ENCODE measurements around the gene SLC1A1.
"Not testable (repeated sequence)": the region's sequence is repeated elsewhere in the genome, so short reads cannot be mapped to it uniquely, and the experiment has no call there.

Gene SLC1A1

GRCh38 chr9:4581861-4582565 is 91.7 kb downstream of the SLC1A1 start:
- no peak for DNase-seq

- DNase-seq: no peak
Observed at GRCh38 chr9:4583001-4583400, 92.7 kb downstream of the SLC1A1 start.

GRCh38 chr9:4584636-4585035 is 94.4 kb downstream of the SLC1A1 start:
- no peak for DNase-seq

GRCh38 chr9:4585135-4585534 is 94.9 kb downstream of the SLC1A1 start:
- no peak for DNase-seq

- no peak for DNase-seq
Observed at GRCh38 chr9:4588721-4589120, 98.5 kb downstream of the SLC1A1 start.

- no peak for DNase-seq
Observed at GRCh38 chr9:4590430-4591122, 100.3 kb downstream of the SLC1A1 start.

- no peak for DNase-seq
Observed at GRCh38 chr9:4591123-4591500, 100.8 kb downstream of the SLC1A1 start.

GRCh38 chr9:4592295-4592694 is 102.0 kb downstream of the SLC1A1 start:
- DNase-seq: no peak

GRCh38 chr9:4592886-4593285 is 102.6 kb downstream of the SLC1A1 start:
- DNase-seq: no peak

- DNase-seq: no peak
Observed at GRCh38 chr9:4594545-4594944, 104.3 kb downstream of the SLC1A1 start.

- DNase-seq: no peak
Observed at GRCh38 chr9:4594994-4595393, 104.7 kb downstream of the SLC1A1 start.

GRCh38 chr9:4596165-4596922 is 106.1 kb downstream of the SLC1A1 start:
- peak; percentile 71 for DNase-seq

GRCh38 chr9:4600368-4600767 is 110.1 kb downstream of the SLC1A1 start:
- DNase-seq: peak; percentile 15

- DNase-seq: no peak
Observed at GRCh38 chr9:4603830-4604229, 113.6 kb downstream of the SLC1A1 start.

GRCh38 chr9:4604678-4605095 is 114.4 kb downstream of the SLC1A1 start:
- peak; percentile 73 for DNase-seq

- not testable (repeated sequence) for DNase-seq
Observed at GRCh38 chr9:4606033-4606432, 115.8 kb downstream of the SLC1A1 start.

GRCh38 chr9:4614627-4615026 is 124.4 kb downstream of the SLC1A1 start:
- DNase-seq: no peak

- no peak for DNase-seq
Observed at GRCh38 chr9:4615251-4615650, 125.0 kb downstream of the SLC1A1 start.

GRCh38 chr9:4615778-4616177 is 125.5 kb downstream of the SLC1A1 start:
- DNase-seq: no peak

- no peak for DNase-seq
Observed at GRCh38 chr9:4617752-4618151, 127.5 kb downstream of the SLC1A1 start.

GRCh38 chr9:4618700-4619099 is 128.4 kb downstream of the SLC1A1 start:
- no peak for DNase-seq

GRCh38 chr9:4620057-4620765 is 129.9 kb downstream of the SLC1A1 start:
- no peak for DNase-seq

- DNase-seq: no peak
Observed at GRCh38 chr9:4620881-4621555, 130.8 kb downstream of the SLC1A1 start.
